ENCODE measurements around the gene TMEM131. TPM values are rescaled to one million over a fixed set of nuclear protein-coding genes. Genes with fewer than 3 reads are reported as not detected.

TMEM131 gene
- total RNA-seq, 1 experiment from 2014 or later: 18.3 TPM

DNA sequence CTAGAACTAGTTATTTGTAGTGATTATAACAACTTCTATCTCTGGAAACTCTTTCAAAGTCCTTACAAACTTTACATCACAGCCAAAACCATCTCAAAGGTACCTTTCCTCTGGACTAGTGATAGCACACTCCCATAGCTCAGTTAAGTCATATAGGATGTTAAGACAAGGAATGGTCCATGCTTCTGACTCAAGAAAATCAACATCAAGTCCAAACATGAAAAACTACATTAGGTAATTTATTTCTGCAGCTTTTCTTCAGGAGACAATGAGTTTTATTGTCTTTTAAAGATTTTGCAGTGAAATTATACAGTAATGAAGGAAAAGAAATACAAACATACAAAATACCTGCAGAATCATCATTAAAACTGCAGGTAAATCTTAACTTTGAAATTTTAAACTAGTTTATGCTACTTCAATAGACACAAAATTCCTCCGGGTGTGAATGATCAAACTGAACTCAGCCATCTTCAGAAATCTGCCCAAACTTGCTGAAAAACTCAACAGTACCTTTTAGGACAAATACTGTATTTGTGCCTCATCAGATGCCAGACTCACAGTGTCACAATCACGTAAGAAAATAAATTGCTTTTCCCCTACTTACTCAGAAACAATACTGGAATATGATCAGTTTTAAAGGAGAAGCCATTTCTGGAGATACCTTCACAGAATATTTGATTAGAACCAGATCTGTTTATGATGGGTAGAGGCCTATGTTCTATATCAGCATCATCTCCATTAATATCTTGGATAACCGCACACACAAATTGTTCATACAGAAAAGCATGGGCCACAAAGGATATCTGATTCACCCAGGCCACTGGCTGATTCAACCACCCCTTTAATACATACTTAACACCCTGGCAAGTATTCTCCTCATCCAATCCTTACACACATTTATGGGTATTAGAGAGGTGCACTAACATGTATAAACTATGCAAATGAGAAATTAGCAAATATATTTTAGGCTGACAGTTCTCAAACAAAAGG lies 2.6 kb downstream of the TMEM131 start:
- DNase-seq (ENCODE audit: low read depth): peak; percentile 17

DNA sequence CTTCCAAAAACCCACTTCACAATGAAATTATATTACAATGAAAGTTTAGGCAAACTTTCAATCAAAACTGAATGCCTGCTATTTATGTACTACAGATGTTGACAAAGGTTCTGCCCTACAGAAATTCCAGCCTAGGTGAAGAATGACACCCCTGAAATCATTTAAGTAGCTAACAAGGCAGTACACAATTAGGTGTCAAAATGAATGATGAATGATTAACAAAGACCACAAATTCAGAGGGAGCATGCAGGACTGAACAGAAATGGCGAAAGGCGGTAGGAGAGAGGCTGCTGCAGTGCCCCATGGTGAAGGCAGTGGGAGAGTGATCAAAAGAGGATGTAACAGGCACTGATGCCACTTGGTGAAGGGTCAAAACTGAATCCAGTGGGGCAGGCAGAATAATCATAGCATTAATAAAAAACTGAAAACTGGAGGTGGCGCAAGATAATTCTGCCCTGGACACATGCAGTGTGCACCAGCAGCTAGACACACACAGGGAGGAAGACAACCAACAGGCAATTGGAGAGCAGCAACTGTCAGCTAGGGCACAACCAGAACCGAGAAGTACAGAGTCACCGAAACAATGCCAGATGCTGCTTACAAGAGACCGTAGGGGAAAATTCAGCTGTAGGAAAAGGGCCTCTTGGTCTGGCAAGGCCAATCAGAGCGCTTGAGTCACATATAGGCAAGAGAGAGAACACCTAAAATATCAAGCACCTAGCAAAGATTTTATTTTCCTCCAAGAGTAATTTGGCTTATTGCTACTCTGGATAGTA lies 4.5 kb downstream of the TMEM131 start:
- DNase-seq (ENCODE audit: low read depth): no peak

DNA sequence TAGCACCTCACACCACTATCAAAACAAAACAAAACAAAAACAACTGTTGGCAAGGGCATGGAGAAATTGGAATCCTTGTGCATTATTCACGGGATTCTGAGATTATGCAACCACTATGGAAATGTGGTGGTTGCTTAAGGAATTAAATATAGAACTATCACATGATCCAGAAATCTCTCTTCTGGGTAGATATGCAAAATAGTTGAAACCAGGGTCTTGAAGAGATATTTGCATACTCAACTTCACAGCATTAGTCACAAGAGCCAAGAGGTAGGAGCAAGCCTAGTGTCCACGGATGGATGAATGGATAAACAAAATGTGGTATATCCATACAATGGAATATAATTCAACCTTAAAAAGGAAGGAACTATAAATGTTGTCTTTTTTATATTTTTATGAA lies 7.0 kb downstream of the TMEM131 start:
- no peak for DNase-seq (ENCODE audit: low read depth)

DNA sequence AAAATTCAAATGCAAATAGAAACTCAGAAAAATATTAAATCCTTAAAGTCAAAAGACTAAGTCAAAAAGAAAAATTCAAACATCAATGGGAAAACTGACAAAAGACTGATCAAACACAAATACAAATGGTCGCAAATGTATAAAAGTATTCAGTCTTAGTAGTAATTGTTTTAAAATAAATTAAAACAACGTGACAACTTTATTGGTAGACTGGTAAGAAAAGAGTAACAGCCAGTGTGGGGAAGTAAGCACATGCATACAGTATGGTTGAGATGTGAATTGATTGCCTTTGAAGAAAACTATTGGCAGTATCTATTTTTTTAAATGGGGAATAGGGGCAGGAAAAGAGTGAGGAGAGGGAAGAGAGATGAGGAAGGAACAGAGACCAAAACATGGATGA lies 9.8 kb downstream of the TMEM131 start:
- no peak for DNase-seq (ENCODE audit: low read depth)

DNA sequence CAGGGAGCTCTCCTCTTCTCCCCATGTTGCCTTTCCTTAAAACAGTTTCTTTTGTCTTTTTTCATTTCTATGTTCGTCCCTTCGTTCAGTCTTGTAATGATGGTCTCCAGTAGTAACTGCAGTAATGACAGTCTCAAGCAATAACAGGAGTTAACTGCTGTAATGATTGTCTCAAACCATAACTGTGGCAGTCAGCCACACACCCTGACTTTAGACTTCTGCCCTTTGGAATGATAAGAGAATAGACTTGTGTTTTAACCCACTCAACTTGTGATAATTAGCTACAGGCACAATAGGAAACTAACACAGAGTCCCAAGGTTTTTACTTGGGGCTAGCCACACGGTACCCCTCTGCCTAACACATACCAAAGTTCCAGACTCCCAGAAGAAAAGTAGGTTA lies 12.1 kb downstream of the TMEM131 start:
- no peak for DNase-seq (ENCODE audit: low read depth)

DNA sequence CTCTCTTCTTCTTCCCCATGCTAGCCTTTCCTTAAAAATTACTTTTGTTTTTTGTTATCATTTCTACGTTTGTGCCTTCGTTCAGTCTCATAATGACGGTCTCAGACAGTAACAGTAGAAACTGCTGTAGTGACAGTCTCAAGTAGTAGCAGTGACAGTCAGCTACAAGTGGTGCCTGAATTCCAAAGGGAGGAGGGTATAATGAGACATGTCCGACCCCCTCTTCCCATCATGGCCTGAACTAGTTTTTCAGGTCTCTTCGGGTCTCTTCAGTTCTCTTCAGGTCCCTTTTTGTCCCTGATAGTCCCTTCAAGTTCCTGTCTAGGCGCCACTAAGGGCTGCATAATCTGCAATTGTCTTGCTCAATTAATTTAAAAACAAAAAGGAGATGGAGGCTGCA lies 12.6 kb downstream of the TMEM131 start:
- DNase-seq (ENCODE audit: low read depth): no peak

DNA sequence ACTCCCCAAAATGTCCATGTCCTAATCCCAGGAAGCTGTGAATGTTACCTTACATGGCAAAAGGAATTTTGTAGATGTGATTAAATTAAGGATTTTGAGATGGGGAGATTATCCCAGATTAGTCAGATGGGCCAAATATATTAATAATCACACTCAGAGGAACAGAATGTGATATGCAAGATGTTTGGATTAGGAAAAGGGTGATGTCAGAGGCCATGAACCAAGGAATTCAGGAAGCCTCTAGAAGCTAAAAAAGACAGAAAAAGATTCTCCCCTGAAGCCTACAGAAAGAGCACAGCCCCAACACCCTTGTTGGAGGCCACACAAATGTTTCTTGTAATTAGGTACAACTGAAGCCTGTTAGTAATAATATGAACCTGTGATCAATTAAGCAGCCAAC lies 13.1 kb downstream of the TMEM131 start:
- no peak for DNase-seq (ENCODE audit: low read depth)

DNA sequence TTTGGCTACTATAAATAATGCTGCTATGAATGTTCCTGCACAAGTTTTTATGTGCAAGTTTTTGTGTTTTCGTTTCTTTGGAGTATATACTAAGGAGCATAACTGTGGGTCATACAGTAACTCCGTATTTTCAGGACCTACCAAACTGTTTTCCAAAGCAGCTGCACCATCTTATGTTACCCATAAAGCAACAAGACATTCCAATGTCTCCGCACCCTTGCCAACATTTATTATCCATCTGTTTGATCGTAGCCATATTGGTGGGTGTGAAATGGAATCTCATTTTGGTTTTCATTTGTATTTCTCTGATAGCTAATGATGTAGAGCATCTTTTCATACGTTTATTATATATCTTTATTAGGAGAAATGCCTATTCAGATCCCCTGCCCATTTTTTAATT lies 13.8 kb downstream of the TMEM131 start:
- no peak for DNase-seq (ENCODE audit: low read depth)

DNA sequence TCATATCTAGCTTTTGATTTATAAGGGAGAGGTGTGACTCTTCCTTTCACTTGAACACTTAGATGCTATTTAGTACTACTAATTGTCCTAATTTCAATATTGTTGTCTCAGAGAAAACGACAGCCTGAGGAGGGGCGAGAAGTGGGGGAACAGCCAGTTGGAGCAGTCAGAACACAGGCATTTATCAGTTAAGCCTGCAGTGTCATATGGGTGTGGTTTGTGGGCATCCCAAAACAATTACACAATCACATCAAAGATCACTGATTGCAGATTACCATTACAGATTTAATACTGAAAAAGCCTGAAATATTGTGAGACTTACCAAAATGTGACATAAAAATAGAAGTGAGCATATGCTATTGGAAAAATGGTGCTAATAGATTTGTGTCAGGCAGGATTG lies 15.8 kb downstream of the TMEM131 start:
- no peak for DNase-seq (ENCODE audit: low read depth)

DNA sequence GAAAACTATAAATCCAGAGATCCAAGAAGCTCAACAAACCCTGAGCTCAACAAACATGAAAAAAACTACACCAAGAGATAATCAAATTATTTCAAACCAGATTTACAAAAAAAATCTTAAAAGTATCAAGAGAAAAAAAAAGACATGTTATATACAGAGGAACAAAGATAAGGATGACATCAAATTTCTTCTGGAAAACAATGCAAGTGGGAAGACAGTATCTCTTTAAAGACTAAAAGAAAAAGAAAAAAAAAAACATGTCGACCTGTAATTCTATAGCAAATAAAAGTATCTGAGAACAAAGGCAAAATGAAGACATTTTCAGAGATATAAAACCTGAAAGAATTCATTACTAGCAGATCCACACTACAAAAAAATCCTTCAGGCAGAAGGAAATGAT lies 21.3 kb downstream of the TMEM131 start:
- DNase-seq (ENCODE audit: low read depth): no peak

DNA sequence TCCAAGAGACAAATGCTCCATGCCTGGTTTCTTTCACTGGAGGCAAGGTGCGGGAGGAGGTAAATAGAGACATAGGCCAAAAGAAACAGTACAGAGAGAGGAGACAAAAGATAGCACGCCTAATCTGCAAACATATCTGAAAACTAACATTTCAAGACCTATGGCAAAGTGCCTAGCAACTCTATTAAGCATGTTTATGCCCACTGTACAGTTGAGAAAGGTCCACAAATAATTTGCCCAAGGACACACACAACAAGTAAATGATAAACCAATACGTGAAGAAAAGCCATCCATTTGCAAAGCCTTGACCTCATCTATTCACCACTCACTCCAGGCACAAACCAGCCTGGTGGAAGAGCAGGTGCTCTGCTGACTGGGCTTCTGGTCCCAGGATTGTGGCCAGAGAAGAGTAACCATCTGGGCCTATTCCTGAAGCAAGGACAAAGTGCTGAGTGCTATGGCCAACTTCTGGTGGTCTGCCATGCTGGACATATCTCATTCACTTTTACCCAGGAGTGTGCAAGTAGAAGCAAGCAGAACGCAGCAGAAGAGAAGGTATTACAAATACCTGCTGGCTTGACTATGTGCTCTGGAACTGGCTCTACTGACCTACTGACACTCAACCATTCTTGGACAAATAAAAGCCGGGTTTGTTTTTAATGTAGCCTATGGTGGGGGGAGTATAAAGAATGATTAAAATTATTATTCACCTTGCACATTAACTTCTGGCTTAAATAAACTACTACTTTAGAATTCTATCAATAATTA lies 25.3 kb downstream of the TMEM131 start:
- DNase-seq (ENCODE audit: low read depth): no peak

DNA sequence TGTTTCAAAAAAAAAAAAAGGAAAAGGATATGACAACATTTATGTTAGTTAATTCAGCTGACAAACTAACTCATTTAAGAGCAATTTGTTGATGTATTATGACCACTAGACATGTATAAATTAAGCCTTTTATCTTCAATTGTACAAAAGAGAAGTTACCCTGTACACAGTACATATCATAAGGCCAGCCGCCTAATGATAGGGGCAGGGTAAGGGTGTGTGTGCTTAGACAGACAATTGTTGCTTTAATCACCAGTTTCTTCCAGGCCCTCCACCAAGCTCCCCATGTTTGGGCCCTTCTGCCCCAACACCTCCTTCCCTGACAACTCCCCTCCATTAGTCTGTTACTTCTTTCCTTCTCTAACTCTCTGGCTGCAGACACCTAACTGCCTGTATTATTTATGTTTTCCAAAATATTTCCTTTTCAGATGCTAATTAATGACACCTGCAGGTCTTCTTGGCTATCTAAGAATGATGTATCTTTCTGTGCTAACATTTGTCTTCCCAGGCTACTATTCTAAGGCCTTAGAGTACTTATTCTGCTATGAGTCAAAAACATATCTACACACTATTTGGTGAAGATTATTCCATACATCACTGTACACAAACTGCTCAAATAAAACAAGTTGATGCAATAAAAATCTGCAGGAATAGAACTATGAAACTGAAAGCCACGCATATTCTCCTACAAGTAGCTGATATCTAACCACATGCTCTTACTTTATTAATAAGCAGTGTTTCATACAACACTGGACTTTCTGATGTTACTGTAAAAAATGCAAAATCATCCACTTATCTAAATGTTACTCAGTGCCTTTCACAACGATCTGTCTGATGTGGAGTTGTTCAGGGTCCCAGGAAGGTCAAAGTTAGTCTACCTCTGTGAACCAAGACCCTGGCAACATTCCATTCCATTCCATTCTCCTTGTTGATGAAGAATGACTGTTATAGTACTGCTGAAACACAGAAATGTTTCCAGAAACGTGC lies 26.4 kb downstream of the TMEM131 start:
- no peak for DNase-seq (ENCODE audit: low read depth)

DNA sequence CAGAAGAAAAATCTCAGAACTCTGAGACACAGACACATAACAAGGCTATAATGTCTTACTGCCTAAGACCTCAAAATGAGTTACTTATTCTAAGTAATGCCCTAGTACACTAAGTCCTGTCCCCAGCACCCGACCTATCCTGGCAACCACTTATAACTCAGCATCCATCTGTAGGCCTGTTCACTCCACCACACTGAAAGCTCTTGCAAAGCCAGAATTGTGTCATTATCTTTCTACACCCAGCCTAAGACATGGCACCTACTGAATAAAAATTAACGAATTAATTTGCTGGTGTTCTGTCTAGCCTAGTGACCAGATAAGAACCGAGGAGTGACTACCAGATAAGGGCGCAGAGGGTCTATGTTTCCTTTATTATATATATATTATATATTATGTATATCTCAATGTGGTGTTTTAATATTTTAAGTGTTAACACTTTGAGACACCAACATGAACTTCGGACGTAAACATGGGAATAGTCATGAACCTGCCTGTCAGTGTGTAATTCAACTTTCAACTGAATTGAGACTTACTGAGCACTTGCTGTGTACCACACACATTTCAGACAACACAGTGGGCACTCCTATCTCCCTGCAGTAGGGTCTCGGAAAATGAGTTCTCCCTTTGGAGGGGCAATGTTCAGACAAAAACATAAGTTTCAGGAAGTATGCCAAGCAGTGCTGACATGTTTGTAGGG lies 27.7 kb downstream of the TMEM131 start:
- DNase-seq (ENCODE audit: low read depth): no peak

DNA sequence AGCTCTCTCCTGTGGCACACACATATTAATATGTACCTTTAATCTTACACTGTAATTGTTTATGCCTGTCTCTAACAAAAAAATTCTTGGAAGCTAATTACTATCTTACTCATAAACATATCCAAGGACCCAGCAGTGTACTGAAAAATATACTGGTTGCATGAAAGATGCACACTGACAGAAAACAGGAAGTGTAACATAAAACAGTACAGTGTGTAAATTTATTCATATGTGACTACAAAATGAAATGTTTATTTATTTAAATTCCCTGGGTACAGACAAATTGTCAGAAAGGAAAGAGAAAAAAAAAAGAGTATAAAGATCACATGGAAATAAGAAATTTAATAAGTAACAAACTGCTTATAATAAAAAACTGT lies 28.5 kb downstream of the TMEM131 start:
- no peak for DNase-seq (ENCODE audit: low read depth)

DNA sequence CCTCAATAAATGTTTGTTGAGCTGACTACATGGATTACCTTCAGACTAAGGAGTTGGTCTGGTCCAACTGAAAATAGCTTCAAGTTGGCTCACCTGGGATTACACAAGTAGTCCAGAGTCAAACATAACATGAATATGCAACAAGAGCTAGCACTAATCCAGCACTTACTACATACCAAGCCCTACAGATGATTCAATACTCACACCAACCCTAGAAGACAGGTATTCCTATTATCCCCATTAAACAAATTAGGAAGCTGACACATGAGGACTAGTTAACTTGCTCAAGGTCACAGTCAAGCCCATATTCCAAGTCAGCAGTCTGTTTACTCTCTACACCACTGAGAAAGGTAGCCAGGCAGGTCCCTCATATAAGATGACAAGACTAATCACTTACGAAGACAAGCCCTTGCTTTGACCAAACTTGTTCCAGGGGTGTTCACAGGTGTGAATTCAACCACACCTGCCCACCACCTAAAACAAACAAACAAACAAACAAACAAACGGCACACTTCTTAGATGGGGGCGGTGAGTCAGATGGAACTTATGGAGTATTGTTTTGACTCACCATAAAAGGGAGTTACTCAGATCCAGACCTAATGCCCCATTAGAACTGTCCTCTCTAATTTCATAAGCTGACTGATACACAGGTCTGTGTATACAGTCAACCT lies 29.1 kb downstream of the TMEM131 start:
- peak; percentile 18 for DNase-seq (ENCODE audit: low read depth)

DNA sequence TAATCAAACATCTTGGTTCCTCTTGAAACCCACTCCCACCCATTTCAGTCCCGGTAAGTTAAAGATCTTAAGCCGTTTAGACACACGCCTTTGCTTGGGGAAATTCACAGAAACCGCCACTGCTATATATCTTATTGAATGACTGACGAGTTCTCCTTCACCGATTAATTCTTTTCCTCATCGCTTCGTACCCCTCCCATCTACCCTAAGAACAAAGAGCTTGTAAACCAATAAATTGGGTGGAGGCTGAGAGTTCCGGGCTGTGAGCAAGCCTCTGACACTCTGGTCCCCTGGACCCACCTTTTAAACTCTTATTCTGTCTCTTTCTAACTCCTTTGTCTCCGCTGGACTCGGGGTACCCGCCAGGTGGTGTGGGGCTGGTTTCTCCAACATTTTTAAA lies 30.6 kb downstream of the TMEM131 start:
- no peak for DNase-seq (ENCODE audit: low read depth)

DNA sequence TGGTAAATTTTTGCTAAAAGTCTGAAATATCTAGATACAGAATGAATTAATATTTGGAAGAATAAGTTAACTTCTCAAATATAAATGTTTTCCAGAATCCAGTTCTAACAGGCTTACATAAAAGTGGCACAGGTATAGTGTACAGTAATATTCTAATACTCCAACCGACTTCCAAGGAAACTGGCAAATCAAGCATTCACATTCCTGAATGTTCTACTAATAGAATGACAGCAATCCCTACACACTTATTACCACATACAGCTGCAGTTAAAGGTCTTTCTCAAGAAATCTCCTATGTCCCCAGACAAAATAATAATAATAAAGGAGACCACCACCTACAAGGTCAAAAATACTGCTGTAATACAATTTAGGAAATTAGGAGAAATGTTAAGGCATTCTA lies 31.9 kb downstream of the TMEM131 start:
- DNase-seq (ENCODE audit: low read depth): no peak

DNA sequence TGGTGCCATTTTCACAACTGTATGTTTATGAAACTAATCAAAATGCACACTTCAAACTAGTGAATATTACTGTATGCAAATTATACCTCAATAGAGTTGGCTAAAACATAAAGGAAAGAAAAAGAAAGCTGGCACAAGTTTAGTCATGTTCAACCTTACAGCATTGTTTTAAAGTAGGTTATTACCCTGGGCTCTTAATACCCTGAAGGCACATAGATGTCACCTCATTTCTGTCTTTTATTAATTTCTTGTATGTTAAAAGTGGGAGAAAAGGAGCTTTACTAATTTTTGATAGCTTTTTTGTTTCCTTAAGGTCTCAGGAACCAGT lies 32.7 kb downstream of the TMEM131 start:
- no peak for DNase-seq (ENCODE audit: low read depth)

DNA sequence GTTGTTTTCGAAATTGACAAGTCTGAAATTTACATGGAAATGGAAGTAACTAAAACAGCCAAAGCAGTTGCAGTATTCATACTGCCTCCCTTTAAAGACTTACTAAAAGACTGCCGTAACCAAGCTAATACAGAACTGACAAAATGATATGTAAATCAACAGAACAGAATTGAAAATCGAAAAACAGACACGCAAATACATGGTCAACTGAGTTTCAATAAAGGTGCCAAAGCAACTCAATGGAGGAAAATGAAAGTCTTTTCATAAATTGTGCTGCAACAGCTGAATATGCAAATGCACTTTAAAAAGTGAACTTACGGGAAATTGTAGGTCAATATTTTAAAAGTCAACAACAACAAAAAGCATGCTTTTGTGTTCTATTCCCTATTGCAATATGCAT lies 34.2 kb downstream of the TMEM131 start:
- no peak for DNase-seq (ENCODE audit: low read depth)

DNA sequence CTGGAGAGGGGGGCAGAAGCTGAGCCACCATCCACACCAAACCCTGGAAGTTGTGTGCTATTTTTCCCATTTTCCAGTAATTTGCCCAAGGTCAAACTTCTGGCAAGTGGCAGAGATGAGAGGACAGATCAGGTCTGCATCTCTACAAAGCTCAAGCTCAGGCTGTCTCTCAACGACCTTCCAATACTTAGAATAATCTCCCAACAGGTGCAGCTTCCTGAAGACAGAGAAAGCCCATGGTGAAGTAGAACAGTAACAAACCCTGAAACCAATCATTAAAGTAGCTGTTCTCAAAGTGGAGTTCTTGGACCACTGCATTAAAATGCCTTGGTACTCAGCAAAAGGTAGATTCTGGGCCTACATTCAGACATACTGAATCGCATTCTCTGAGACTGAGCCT lies 37.6 kb downstream of the TMEM131 start:
- DNase-seq (ENCODE audit: low read depth): no peak
